ENCODE measurements around the gene DACT3. TPM values are rescaled to one million over a fixed set of nuclear protein-coding genes. Genes with fewer than 3 reads are reported as not detected.

Gene DACT3, protein sequence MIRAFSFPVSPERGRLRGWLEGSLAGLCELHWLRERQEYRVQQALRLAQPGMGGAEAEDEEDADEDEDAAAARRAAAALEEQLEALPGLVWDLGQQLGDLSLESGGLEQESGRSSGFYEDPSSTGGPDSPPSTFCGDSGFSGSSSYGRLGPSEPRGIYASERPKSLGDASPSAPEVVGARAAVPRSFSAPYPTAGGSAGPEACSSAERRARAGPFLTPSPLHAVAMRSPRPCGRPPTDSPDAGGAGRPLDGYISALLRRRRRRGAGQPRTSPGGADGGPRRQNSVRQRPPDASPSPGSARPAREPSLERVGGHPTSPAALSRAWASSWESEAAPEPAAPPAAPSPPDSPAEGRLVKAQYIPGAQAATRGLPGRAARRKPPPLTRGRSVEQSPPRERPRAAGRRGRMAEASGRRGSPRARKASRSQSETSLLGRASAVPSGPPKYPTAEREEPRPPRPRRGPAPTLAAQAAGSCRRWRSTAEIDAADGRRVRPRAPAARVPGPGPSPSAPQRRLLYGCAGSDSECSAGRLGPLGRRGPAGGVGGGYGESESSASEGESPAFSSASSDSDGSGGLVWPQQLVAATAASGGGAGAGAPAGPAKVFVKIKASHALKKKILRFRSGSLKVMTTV
- total RNA-seq (1 to 10 TPM; 1.0 to 1.1 TPM), polyA plus RNA-seq (1 to 10 TPM in 1 of 2 donors, under 1 TPM in 1; 0.32 to 1.4 TPM)

DNA sequence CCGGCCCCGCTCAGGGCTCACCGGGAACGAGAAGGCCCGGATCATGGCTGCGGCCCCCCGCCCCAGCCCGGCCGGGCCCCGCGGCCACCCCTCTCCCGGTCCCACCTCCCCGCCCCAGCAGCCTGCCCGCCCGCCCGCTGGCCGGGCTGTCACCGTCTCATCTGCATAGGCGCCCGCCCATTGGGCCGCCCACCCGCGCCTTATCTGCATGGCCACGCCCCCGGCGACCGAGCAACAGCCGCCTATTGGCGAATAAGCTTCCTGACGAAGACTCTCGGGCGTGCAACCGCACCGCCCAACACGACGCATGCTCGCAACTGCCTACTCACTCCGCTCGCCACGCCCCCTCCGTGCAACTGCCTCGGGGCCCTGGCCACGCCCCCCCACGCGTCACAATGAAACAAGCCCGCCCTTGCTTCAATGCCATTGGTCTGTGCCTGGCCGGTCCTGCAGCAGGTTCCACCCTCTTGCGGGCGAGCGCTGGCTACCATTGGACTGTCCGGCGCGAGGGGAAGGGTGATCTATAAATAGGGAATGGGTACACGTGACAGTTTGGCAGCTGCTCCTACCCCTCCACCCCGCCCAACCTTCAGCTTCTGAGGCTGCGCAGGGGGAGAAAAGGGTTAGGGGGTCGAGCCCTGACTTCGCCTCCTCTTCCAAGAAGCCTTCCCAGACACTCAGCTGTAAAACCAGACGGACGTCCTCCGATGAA, at the start of gene DACT3:
DACT3 (minus strand) TSS at position 163 of the 712 bp plus-strand sequence; CDS start at position 45, 118 bp downstream.
- H3K27me3 ChIP-seq (ENCODE audit: control insufficient read depth in 4 of 4, insufficient read depth in 4 of 4, low read length in 3 of 4): peaks cover 0 to 7% (median 4%) of the 10 kb centered on the region in 4 donors
- WGBS: under 1% methylated on average over 61 of the region's 61 CpGs
- H3K9me3 ChIP-seq (ENCODE audit: control insufficient read depth in 4 of 4, low read length in 3 of 4): no peaks in the 10 kb centered on the region
- peak; percentile 100 for DNase-seq (ENCODE audit: low spot score)
- no peaks in the 10 kb centered on the region for H3K36me3 ChIP-seq (ENCODE audit: control insufficient read depth in 4 of 4, insufficient read depth in 3 of 4, low read depth in 1 of 4, low read length in 3 of 4)
- H3K4me1 ChIP-seq (ENCODE audit: control insufficient read depth in 4 of 4, insufficient read depth in 4 of 4, low read length in 3 of 4): peaks cover 5 to 26% (median 12%) of the 10 kb centered on the region in 4 donors
- H3K4me3 ChIP-seq (ENCODE audit: low read depth in 1 of 3, low read length in 3 of 3): peak within 1 kb of the TSS; percentile 12 to 66 (median 24)
- H3K9ac ChIP-seq (ENCODE audit: low read depth in 1 of 2, low read length in 2 of 2): no peak within 1 kb of the TSS
- H3K27ac ChIP-seq (ENCODE audit: low read depth in 1 of 2, low read length in 2 of 2): peak within 1 kb of the TSS; percentile 43 to 69
- TF ChIP-seq FOXA2 (IDR thresholded peaks at IDR 0.05) (peak; percentile 50), RXRA (IDR thresholded peaks at IDR 0.05) (no peak), NR2F2 (IDR thresholded peaks at IDR 0.05) (peak; percentile 69), RAD21 (IDR thresholded peaks at IDR 0.05) (no peak), HNF4G (IDR thresholded peaks at IDR 0.05) (no peak), JUND (IDR thresholded peaks at IDR 0.05) (peak in 1 of 2 donors; percentile 22), TAF1 (conservative IDR thresholded peaks at IDR 0.05) (no peak), GABPA (IDR thresholded peaks at IDR 0.05 in 1 of 2, conservative IDR thresholded peaks at IDR 0.05 in 1 of 2) (no peak), FOXA1 (IDR thresholded peaks at IDR 0.05) (peak; percentile 13), EGR1 (IDR thresholded peaks at IDR 0.05; ENCODE audit: low read depth in 2 of 2) (peak in 1 of 2 donors; percentile 71), YY1 (IDR thresholded peaks at IDR 0.05) (peak; percentile 58), HNF4A (conservative IDR thresholded peaks at IDR 0.05) (peak in 1 of 2 donors; percentile 10), SP1 (IDR thresholded peaks at IDR 0.05) (peak; percentile 92)
- TF ChIP-seq, protein P1, sequence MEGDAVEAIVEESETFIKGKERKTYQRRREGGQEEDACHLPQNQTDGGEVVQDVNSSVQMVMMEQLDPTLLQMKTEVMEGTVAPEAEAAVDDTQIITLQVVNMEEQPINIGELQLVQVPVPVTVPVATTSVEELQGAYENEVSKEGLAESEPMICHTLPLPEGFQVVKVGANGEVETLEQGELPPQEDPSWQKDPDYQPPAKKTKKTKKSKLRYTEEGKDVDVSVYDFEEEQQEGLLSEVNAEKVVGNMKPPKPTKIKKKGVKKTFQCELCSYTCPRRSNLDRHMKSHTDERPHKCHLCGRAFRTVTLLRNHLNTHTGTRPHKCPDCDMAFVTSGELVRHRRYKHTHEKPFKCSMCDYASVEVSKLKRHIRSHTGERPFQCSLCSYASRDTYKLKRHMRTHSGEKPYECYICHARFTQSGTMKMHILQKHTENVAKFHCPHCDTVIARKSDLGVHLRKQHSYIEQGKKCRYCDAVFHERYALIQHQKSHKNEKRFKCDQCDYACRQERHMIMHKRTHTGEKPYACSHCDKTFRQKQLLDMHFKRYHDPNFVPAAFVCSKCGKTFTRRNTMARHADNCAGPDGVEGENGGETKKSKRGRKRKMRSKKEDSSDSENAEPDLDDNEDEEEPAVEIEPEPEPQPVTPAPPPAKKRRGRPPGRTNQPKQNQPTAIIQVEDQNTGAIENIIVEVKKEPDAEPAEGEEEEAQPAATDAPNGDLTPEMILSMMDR (IDR thresholded peaks at IDR 0.05; ENCODE audit: low read depth, low read length, missing input control): no peak
- TF ChIP-seq, protein P2, sequence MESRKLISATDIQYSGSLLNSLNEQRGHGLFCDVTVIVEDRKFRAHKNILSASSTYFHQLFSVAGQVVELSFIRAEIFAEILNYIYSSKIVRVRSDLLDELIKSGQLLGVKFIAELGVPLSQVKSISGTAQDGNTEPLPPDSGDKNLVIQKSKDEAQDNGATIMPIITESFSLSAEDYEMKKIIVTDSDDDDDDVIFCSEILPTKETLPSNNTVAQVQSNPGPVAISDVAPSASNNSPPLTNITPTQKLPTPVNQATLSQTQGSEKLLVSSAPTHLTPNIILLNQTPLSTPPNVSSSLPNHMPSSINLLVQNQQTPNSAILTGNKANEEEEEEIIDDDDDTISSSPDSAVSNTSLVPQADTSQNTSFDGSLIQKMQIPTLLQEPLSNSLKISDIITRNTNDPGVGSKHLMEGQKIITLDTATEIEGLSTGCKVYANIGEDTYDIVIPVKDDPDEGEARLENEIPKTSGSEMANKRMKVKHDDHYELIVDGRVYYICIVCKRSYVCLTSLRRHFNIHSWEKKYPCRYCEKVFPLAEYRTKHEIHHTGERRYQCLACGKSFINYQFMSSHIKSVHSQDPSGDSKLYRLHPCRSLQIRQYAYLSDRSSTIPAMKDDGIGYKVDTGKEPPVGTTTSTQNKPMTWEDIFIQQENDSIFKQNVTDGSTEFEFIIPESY (IDR thresholded peaks at IDR 0.05): no peak
- TF ChIP-seq, protein P3, sequence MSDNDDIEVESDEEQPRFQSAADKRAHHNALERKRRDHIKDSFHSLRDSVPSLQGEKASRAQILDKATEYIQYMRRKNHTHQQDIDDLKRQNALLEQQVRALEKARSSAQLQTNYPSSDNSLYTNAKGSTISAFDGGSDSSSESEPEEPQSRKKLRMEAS (IDR thresholded peaks at IDR 0.05): peak; percentile 70
- TF ChIP-seq, protein P4, sequence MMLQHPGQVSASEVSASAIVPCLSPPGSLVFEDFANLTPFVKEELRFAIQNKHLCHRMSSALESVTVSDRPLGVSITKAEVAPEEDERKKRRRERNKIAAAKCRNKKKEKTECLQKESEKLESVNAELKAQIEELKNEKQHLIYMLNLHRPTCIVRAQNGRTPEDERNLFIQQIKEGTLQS (IDR thresholded peaks at IDR 0.05): no peak
- TF ChIP-seq, protein P5, sequence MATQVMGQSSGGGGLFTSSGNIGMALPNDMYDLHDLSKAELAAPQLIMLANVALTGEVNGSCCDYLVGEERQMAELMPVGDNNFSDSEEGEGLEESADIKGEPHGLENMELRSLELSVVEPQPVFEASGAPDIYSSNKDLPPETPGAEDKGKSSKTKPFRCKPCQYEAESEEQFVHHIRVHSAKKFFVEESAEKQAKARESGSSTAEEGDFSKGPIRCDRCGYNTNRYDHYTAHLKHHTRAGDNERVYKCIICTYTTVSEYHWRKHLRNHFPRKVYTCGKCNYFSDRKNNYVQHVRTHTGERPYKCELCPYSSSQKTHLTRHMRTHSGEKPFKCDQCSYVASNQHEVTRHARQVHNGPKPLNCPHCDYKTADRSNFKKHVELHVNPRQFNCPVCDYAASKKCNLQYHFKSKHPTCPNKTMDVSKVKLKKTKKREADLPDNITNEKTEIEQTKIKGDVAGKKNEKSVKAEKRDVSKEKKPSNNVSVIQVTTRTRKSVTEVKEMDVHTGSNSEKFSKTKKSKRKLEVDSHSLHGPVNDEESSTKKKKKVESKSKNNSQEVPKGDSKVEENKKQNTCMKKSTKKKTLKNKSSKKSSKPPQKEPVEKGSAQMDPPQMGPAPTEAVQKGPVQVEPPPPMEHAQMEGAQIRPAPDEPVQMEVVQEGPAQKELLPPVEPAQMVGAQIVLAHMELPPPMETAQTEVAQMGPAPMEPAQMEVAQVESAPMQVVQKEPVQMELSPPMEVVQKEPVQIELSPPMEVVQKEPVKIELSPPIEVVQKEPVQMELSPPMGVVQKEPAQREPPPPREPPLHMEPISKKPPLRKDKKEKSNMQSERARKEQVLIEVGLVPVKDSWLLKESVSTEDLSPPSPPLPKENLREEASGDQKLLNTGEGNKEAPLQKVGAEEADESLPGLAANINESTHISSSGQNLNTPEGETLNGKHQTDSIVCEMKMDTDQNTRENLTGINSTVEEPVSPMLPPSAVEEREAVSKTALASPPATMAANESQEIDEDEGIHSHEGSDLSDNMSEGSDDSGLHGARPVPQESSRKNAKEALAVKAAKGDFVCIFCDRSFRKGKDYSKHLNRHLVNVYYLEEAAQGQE (IDR thresholded peaks at IDR 0.05): peak; percentile 7
